A375 (cell line): ENCODE results near the gene IRAK1BP1. TPM values are rescaled to one million over a fixed set of nuclear protein-coding genes. Genes with fewer than 3 reads are reported as not detected.

ENCODE experiments used
- total RNA-seq: library from RNA; depleted of rRNA; stranded (reverse); fragments of >200 nt; shearing (Covaris generic); gene quantifications from 2 replicates; pipeline ENCODE4 v1.2.3, GENCODE V29; 2014; rRNA removed

The IRAK1BP1 gene
- 2.3 and 3.2 TPM in 2 replicates for total RNA-seq

GRCh38 chr6:78867370-78868040, at the start of gene IRAK1BP1:
IRAK1BP1 (plus strand) TSS chr6:78867551; CDS start chr6:78867577, 26 bp downstream.

Other genes with a start within 250 kb of the IRAK1BP1 start
- gene PHIP, start 210.7 kb downstream of the IRAK1BP1 start, total RNA-seq = 15.3 and 16.7 TPM in 2 replicates